Prostate gland (tissue), 2 donors: ENCODE results near the gene RC3H2.

ENCODE experiments used
- POLR2A ChIP-seq: fragments of 450-650 bp; IDR thresholded peaks from one replicate; pipeline ENCODE4 v1.6.1; 2016; ENCODE audit warnings: antibody characterized with exemption, mild to moderate bottlenecking
- POLR2AphosphoS5 ChIP-seq: sonication (generic); formaldehyde crosslinking; IDR thresholded peaks from one replicate; pipeline ENCODE4 v1.6.1; 2017; ENCODE audit warnings: antibody characterized with exemption
- TF ChIP-seq, protein P1 (sequence below), 4 experiments: fragments of 200-600 bp in 2 of 4; fragments of 450-650 bp in 2 of 4; sonication (generic) in 2 of 4; IDR thresholded peaks; 1 replicate in 3 of 4; 2 replicates in 1 of 4; pipeline ENCODE4 v1.5.1; 2016 to 2019; ENCODE audit warnings: antibody characterized with exemption in 4 of 4, mild to moderate bottlenecking in 2 of 4, moderate library complexity in 2 of 4

DNA sequence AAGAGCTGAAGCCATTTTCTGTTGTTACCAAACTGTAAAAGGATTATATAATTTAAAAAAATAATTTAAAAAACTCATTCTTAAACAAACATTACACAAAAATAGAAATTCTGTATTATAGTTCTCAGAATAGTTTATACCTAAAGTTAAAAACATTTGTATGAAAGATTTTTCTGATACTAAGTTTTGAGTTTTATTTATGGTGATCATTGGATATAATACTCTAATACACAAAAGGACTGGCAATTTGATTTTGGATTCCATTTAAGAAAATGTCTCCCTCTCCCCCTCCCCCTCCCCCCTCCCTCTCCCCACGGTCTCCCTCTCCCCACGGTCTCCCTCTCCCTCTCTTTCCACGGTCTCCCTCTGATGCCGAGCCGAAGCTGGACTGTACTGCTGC lies 39.1 kb downstream of the RC3H2 start:
- TF ChIP-seq, protein P1, sequence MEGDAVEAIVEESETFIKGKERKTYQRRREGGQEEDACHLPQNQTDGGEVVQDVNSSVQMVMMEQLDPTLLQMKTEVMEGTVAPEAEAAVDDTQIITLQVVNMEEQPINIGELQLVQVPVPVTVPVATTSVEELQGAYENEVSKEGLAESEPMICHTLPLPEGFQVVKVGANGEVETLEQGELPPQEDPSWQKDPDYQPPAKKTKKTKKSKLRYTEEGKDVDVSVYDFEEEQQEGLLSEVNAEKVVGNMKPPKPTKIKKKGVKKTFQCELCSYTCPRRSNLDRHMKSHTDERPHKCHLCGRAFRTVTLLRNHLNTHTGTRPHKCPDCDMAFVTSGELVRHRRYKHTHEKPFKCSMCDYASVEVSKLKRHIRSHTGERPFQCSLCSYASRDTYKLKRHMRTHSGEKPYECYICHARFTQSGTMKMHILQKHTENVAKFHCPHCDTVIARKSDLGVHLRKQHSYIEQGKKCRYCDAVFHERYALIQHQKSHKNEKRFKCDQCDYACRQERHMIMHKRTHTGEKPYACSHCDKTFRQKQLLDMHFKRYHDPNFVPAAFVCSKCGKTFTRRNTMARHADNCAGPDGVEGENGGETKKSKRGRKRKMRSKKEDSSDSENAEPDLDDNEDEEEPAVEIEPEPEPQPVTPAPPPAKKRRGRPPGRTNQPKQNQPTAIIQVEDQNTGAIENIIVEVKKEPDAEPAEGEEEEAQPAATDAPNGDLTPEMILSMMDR (IDR thresholded peaks at IDR 0.05), result no peak
- TF ChIP-seq POLR2A, result no peak
- no peak for TF ChIP-seq POLR2AphosphoS5
